Stimulated activated CD8-positive, alpha-beta memory T cell treated with anti-CD3 and anti-CD28 coated beads, Interleukin-15, amount 100 ng/mL, for 4 hours (primary cell): ENCODE results near the gene CPNE5.
"Not testable (repeated sequence)": the region's sequence is repeated elsewhere in the genome, so short reads cannot be mapped to it uniquely, and the experiment has no call there.

Experiments used
- DNase-seq, 2 donors: peaks; one replicate each; pipeline ENCODE4 v3.0.0-alpha.2; 2020; ENCODE audit warnings: low read depth in 2 of 2

Gene CPNE5

DNA sequence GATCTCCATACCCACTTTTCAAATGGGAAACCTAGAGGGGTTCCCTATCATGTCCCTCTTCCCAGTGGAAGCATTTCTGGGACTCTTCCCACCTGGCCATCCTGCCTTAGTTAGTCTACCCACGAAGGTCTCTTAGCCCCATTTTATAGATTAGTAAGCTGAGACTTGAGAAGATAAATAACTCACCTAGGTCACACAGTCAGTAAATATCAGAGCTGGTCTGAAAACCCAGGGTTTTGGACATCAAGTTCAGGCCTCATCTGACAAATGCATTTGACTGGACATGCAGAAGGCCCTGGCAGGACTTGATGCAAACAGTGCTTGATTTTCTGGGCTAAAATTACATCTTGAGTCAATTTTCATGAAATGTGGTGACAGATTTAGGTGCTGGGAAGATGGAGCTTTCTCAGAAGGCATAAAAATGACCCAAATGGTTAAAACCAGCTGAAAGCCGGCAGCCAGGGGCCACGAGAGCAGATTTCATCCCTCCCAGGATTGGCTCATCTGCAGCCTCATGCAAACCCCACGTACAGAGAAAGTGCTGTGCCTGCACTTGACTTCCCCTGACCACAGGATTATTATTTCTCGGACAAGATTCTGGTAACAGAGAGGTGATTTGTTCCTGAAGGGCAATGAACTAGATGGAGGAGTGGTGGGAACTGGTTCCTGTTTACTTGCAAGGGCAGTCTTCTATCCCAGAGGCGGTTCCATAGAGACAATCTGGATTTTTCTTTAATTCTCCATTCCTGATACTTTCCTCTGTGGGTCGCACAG, 23.1 kb downstream of the CPNE5 start:
- no peak for DNase-seq

DNA sequence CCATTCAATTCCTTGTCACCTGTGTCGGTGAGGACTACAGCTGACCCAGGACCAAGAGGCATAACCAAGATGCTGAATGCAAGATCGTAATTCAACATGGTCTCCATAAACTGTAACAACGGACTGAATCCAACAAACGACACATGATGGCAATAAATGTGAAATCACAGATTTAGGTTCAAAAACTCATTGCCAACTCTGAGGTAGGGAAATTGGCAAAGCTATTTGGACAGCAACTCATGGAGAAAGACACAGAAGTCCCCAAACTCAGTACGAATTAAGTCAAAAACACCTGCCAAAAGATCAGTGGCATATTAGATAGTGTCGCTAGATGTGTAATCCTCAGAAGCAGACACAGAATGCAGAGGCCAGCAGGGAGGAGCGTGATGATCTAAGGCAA, 25.0 kb downstream of the CPNE5 start:
- DNase-seq = no peak

DNA sequence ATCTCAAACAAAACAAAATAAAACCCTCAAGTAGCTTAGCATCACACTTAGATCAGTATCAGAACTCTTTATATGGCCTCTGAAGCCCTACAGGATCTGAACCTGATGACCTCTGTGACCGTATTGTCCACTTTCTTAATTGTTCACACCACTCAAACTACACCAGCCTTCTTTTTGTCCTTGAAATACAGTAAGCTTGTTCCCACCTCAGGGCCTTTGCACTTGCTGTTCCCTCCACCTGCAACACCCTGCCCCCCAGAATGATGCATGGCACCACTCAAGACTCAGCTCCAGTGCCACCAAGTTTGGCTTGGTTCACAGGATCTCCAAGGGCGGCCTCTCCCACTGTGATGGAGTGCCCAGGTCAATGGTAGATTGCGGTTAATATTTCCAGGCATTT, 25.7 kb downstream of the CPNE5 start:
- no peak for DNase-seq

DNA sequence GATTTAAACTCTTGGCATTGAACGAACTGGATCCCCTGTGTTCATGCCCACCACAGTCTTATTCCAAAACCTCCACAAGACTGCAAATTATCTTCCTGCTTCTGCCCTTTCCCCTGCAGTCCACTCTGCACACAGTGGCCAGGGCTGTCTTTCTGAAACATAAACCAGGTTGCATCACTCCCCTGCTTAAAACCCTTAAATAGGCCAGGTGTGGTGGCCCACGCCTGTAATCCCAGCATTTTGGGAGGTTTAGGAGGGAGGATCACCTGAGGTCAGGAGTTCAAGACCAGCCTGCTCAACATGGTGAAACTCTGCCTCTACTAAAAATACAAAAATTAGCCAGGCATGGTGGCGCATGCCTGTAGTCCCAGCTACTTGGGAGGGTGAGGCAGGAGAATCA, 26.2 kb downstream of the CPNE5 start:
- not testable (repeated sequence) for DNase-seq

DNA sequence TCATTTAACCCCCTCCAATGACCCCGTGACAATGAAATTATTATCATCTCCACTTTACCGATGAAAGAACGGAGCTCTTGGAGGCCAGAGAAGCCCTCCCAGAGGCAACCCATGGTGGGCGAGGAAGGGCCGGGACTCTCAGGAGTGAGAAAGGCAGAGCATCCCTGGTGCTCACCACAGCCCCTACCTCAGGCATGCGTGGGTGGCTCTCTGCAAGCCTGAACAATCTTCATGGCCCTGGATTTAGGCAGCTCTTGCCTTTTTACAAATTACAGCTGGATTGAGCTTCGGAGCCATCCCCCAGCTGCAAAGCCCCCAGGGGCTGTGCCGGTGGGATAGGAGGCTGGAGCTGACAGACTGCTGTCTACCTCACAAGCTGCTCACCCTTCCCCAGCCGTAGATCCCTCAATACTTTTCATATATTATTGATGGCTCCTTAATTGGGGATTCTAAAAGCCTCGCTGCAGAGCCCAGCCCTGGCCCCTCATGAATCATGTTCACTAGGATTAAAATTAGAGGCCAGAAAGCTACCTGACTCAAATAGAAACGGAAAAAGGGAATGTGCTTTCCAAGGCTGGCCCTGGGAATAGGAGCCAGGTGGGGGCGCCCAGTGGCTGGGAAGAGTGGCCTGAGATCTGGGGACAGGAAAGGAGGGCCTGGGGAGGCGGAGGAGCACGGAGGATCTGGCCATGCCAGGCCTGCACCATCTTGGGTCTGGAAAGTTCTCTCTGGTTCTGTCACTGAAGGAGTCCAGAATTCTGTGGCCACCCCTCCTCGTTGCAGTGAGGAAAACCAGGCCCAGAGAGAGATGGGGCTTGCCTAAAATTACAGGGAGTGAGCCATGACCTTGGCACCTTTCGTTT, 29.1 kb downstream of the CPNE5 start:
- no peak for DNase-seq

GRCh38 chr6:36809156-36809555, 30.1 kb downstream of the CPNE5 start:
- no peak for DNase-seq

- DNase-seq = no peak
These were observed 30.6 kb downstream of the CPNE5 start for GRCh38 chr6:36808634-36809033.

DNA sequence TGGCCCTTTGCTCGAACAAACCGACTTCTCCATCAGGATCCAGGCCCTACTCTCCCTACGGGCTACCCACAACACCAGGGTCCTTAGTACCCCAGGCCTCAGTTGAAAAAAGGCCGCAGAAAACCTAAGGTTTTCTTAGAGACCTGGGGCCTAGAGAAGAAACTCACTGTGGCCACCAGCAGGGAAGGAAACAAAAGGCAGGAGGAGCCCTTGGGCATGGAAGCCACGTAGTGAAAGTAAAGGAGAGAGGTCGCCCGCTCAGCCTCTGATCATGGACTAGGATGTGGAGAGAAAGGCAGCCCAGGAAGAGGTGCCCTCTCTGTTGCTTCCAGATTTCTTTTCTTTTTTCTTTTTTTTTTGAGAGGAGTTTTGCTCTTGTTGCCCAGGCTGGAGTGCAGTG, 31.5 kb downstream of the CPNE5 start:
- DNase-seq = no peak

- no peak for DNase-seq
These were observed 32.1 kb downstream of the CPNE5 start for GRCh38 chr6:36807143-36807542.

GRCh38 chr6:36805917-36806316, 33.3 kb downstream of the CPNE5 start:
- no peak for DNase-seq

- no peak for DNase-seq
These were observed 34.0 kb downstream of the CPNE5 start for GRCh38 chr6:36805096-36805797.

DNA sequence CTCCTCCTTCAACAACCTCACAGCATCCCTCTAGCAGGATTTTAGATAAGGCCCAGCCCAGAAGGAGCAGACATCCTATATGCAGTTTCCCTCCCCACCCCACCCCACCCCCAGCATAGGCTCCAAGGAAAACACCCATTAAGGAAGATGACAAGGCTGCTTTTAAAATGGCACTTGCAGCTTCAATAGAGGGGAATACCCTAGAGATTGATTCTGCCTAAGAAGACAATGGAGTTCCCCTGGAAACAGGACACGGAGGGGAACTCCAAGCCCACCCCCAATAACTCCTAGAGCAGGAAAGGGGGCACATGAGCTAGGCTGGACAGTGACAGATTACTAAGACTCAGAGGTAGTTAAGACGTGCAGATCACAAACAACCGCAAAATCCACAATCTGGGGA, 34.7 kb downstream of the CPNE5 start:
- no peak for DNase-seq

DNA sequence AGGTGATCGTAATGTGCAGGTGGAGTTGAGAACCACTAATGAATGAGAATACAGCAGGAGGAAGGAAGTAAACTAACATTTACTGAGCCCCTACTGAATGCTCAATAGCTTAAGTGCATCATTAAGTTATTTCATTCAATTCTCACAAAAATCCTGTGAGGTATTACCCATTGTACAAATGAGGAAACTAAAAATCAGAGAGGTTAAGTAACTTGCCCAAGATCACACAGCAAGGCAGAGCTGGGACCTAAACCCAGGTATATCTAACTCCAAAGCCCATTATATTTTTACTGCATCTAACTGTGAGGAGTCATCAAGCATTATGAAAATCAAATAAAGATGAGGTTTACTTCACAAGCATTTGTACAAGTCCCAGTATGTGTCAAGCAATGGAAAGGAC, 35.3 kb downstream of the CPNE5 start:
- no peak for DNase-seq

- no peak for DNase-seq
These were observed 35.8 kb downstream of the CPNE5 start for GRCh38 chr6:36803482-36803881.

- no peak for DNase-seq
These were observed 38.8 kb downstream of the CPNE5 start for GRCh38 chr6:36800223-36801076.

DNA sequence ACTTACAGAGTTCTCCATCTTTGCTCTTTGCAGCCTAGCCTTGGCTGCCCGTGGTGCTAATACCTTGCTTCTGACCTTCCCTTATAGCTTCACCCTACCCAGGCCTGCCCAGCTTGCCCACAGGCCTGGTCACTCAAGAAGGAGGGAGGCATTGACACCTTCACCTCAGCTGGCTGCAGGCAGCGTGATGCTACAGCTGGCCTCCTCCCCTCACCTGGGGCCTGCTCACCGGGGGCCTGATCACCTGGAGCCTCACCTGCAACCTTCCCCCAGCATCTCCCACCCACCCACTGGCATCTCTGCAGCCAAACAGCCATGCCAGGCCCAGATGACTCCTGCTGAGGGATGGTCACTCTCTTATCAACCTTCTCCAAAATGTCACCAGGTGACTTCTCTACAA, 40.4 kb downstream of the CPNE5 start:
- no peak for DNase-seq

- no peak for DNase-seq
These were observed 41.6 kb downstream of the CPNE5 start for GRCh38 chr6:36797653-36798052.

DNA sequence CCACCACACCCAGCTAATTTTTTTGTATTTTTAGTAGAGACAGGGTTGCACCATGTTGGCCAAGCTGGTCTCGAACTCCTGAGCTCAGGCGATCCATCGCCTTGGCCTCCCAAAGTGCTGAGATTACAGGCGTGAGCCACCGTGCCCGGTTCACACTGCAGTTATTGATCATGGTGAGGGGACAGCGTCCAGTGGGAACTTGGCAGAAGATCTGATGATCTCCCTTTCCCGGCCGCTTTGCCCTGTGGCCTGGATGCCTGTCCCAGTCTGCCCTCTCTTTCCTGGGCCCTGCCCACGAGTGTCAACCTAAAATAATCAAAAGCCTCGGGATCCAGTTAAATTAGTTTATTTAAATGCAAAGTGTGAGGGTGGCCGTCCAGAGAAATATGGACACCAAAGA, 42.2 kb downstream of the CPNE5 start:
- no peak for DNase-seq

DNA sequence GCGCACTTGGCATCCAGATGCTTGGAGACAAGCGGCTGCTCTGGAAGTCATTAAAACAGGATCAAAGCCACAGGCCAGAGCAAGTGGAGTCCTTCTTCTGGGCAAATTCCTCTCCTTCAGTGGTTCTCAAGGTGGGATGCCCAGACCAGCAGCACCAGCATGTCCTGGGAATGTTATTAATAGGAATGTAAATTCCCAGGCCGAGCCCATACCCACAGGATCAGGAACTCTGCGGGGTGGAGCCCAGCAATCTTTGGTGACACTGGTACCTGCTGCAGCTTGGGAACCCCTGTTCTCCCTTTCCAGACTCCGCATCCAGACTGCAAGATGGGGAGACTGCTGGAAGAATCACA, 44.6 kb downstream of the CPNE5 start:
- no peak for DNase-seq

- no peak for DNase-seq
These were observed 45.1 kb downstream of the CPNE5 start for GRCh38 chr6:36793913-36794712.
